ENCODE results near the gene VPS33A.
"Not testable (repeated sequence)": the region's sequence is repeated elsewhere in the genome, so short reads cannot be mapped to it uniquely, and the experiment has no call there.

The VPS33A gene

GRCh38 chr12:122203301-122204166 lies 62.8 kb downstream of the VPS33A start, which contains the start of gene B3GNT4:
TSS of gene B3GNT4 (plus strand) at chr12:122203709. CDS start at chr12:122204619, 910 bp downstream.
- DNase-seq: no peak

GRCh38 chr12:122202811-122203210 lies 63.5 kb downstream of the VPS33A start:
- DNase-seq: not testable (repeated sequence)

GRCh38 chr12:122202017-122202416 lies 64.3 kb downstream of the VPS33A start:
- no peak for DNase-seq

- no peak for DNase-seq
Measured at GRCh38 chr12:122201381-122201780, 64.9 kb downstream of the VPS33A start.

GRCh38 chr12:122200541-122201175 lies 65.6 kb downstream of the VPS33A start:
- DNase-seq: no peak

- no peak for DNase-seq
Measured at GRCh38 chr12:122199484-122200355, 66.6 kb downstream of the VPS33A start.

GRCh38 chr12:122197612-122197966 lies 68.7 kb downstream of the VPS33A start:
- no peak for DNase-seq

GRCh38 chr12:122195405-122195804 lies 70.9 kb downstream of the VPS33A start:
- DNase-seq: no peak

- DNase-seq: no peak
Measured at GRCh38 chr12:122194804-122195203, 71.5 kb downstream of the VPS33A start.

- DNase-seq: no peak
Measured at GRCh38 chr12:122192441-122192840, 73.9 kb downstream of the VPS33A start.

- DNase-seq: no peak
Measured at GRCh38 chr12:122190842-122191668, 75.2 kb downstream of the VPS33A start.

GRCh38 chr12:122189626-122190475 lies 76.4 kb downstream of the VPS33A start:
- no peak for DNase-seq

- DNase-seq: no peak
Measured at GRCh38 chr12:122187466-122187865, 78.8 kb downstream of the VPS33A start.

GRCh38 chr12:122185494-122186082 lies 80.7 kb downstream of the VPS33A start:
- DNase-seq: no peak

GRCh38 chr12:122185079-122185478 lies 81.2 kb downstream of the VPS33A start:
- DNase-seq: no peak

- DNase-seq: no peak
Measured at GRCh38 chr12:122184517-122184916, 81.8 kb downstream of the VPS33A start.

- DNase-seq: no peak
Measured at GRCh38 chr12:122183588-122183940, 82.7 kb downstream of the VPS33A start.

- no peak for DNase-seq
Measured at GRCh38 chr12:122182887-122183587, 83.3 kb downstream of the VPS33A start, which contains the start of gene LRRC43. TSS of gene LRRC43 (plus strand) at chr12:122183123. CDS start at chr12:122183145, 22 bp downstream.
